GM23248 (cell line): Measurements from ENCODE around the gene ADGRL3. TPM values are rescaled to one million over a fixed set of nuclear protein-coding genes. Genes with fewer than 3 reads are reported as not detected.

Experiments used
- DNase-seq: peaks from one replicate; pipeline ENCODE4 v3.0.0-alpha.2; 2015
- H2AFZ ChIP-seq: fragments of 200-600 bp; sonication (generic); 2 replicates; pipeline ENCODE4 v1.6.1; 2016; ENCODE audit warnings: antibody characterized with exemption
- H3F3A ChIP-seq: fragments of 200-600 bp; sonication (generic); 2 replicates; pipeline ENCODE4 v1.6.1; 2016; ENCODE audit warnings: mild to moderate bottlenecking, antibody characterized with exemption, mixed run types; ENCODE audit not compliant: insufficient read depth
- H3K27ac ChIP-seq: fragments of 200-600 bp; sonication (generic); 2 replicates; pipeline ENCODE4 v1.5.1; 2016; ENCODE audit warnings: mild to moderate bottlenecking
- H3K27me3 ChIP-seq: fragments of 200-600 bp; sonication (generic); replicated peaks from 2 replicates; pipeline ENCODE4 v1.6.1; 2016; ENCODE audit warnings: mild to moderate bottlenecking; ENCODE audit not compliant: insufficient read depth
- H3K36me3 ChIP-seq: fragments of 200-600 bp; sonication (generic); 2 replicates; pipeline ENCODE4 v1.6.1; 2016; ENCODE audit warnings: low read depth, mild to moderate bottlenecking
- H3K4me1 ChIP-seq: fragments of 200-600 bp; sonication (generic); 2 replicates; pipeline ENCODE4 v1.6.1; 2016; ENCODE audit warnings: mild to moderate bottlenecking; ENCODE audit not compliant: insufficient read depth
- H3K4me2 ChIP-seq: fragments of 200-600 bp; sonication (generic); one replicate; pipeline ENCODE4 v1.6.1; 2016; ENCODE audit warnings: mild to moderate bottlenecking; ENCODE audit not compliant: unreplicated experiment
- H3K4me3 ChIP-seq: fragments of 200-600 bp; sonication (generic); 2 replicates; pipeline ENCODE4 v1.5.1; 2016; ENCODE audit warnings: mild to moderate bottlenecking
- H3K79me2 ChIP-seq: fragments of 200-600 bp; sonication (generic); 2 replicates; pipeline ENCODE4 v1.6.1; 2016; ENCODE audit warnings: mild to moderate bottlenecking; ENCODE audit not compliant: insufficient read depth
- H3K9ac ChIP-seq: fragments of 200-600 bp; sonication (generic); 2 replicates; pipeline ENCODE4 v1.6.1; 2016; ENCODE audit warnings: mild to moderate bottlenecking
- H3K9me2 ChIP-seq: fragments of 200-600 bp; sonication (generic); 2 replicates; pipeline ENCODE4 v1.6.1; 2016; ENCODE audit warnings: mixed run types, mild to moderate bottlenecking, moderate library complexity; ENCODE audit not compliant: insufficient read depth
- H3K9me3 ChIP-seq: fragments of 200-600 bp; sonication (generic); one replicate; pipeline ENCODE4 v1.6.1; 2017; ENCODE audit warnings: low read depth
- H4K20me1 ChIP-seq: fragments of 200-600 bp; sonication (generic); 2 replicates; pipeline ENCODE4 v1.6.0; 2016; ENCODE audit not compliant: insufficient read depth
- EZH2 ChIP-seq: fragments of 200-600 bp; sonication (generic); IDR thresholded peaks from 2 replicates; pipeline ENCODE4 v1.6.1; 2018; ENCODE audit warnings: antibody characterized with exemption, mild to moderate bottlenecking; ENCODE audit not compliant: insufficient read depth, poor library complexity, severe bottlenecking
- EZH2phosphoT487 ChIP-seq: fragments of 200-600 bp; sonication (generic); IDR thresholded peaks from 2 replicates; pipeline ENCODE4 v1.6.1; 2018; ENCODE audit warnings: antibody characterized with exemption, moderate library complexity, mild to moderate bottlenecking, low read depth; ENCODE audit not compliant: insufficient read depth
- WGBS, 2 experiments: methylation state at CpG; one replicate each; pipeline ENCODE4 v1.1.6; 2015 to 2017; ENCODE audit warnings: low lambda C conversion rate in 2 of 2, low coverage in 1 of 2; ENCODE audit errors: missing lambda C conversion rate in 2 of 2; 5-methylcytosine and 5-hydroxymethylcytosine counted together
- in situ Hi-C: fragments of 300-500 bp; cut with MboI; formaldehyde crosslinking; loops from 2 replicates; pipeline ENCODE4 v1.15.0; 2020
- polyA plus RNA-seq: library from polyadenylated mRNA; unstranded; fragments of >200 nt; fragmentation: Nextera tagmentation; extraction: Ambion mirVana; gene quantifications from 2 replicates; pipeline ENCODE4 v1.2.1, GENCODE V29; 2016
- total RNA-seq: library from RNA; depleted of rRNA; stranded (reverse); fragments of >200 nt; shearing (Covaris generic); gene quantifications from 2 replicates; pipeline ENCODE4 v1.2.3, GENCODE V29; 2014

Gene ADGRL3
- total and polyA plus RNA-seq, 2 experiments from 2014 or later, result not detected

DNA sequence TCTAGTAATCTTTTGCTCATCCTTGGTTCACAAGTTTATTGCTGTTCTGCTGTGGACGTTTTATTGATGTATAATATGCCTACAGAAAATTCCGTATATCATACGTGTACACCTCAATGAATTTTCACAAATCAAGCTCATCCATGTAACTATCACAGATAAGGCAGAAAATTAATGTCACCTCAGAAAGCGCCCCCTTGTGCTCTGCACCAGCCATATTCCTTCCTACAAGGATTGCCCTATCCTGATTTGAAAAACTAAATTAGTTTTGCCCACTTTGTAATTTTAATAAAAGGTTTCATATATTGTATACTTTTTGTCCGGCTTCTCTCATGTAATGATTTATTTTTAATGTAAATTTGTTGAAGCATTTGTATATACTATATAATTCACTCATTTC is 390.8 kb downstream of the ADGRL3 start:
- H3K79me2 ChIP-seq, result no peaks in the 10 kb centered on the region
- H3K27me3 ChIP-seq, result no peaks in the 10 kb centered on the region
- H3F3A ChIP-seq, result no peaks in the 10 kb centered on the region
- H3K9me3 ChIP-seq, result peaks cover 3% of the 10 kb centered on the region
- no peaks in the 10 kb centered on the region for H3K4me1 ChIP-seq
- TF ChIP-seq EZH2phosphoT487 (no peak), EZH2 (no peak)
- no peaks in the 10 kb centered on the region for H4K20me1 ChIP-seq
- no peak overlapping the region for H3K4me3 ChIP-seq
- no peak overlapping the region for H3K9ac ChIP-seq
- no peak for DNase-seq
- no peaks in the 10 kb centered on the region for H3K9me2 ChIP-seq
- H3K36me3 ChIP-seq, result no peaks in the 10 kb centered on the region
- no peak overlapping the region for H2AFZ ChIP-seq
- no peak overlapping the region for H3K27ac ChIP-seq
- H3K4me2 ChIP-seq, result no peak overlapping the region
- 24 to 26% methylated on average over 5 of the region's 5 CpGs for WGBS, 2 experiments
- in situ Hi-C loops, result no loop called here

DNA sequence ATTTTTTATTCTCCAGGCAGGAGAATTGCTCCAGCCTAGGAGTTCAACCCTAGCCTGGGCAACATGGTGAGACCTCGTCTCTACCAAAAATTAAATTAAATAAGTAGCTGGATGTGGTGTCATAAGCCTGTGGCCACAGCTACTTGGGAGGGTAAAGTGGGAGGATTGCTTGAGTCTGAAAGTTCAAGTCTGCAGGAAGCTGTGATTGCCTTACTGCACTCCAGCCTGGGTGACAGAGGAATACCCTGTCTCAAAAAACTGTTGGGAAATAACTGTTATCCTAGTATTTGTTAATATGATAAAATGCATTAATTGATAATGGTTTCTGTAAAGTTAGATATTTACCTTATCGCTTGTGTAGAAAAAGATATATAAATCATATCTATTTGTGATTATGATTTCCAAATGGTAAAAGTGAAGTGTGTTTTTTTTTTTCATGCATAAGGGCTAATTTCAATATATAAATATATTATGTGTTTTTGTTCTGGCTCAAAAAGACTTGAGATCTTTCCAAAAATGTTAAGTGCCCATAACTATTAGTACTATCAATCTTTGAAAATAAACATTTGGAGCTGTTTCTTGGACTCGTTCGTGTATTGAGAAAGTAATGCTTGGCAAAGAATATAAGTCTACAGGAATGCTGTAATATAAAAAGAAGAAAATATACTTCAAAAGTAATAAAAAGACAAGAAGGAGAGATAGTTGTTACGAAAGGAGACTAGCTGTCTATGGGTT is 396.6 kb downstream of the ADGRL3 start:
- Histone ChIP-seq H3K27ac (no peak overlapping the region), H4K20me1 (no peaks in the 10 kb centered on the region), H3K36me3 (no peaks in the 10 kb centered on the region), H3K9me2 (no peaks in the 10 kb centered on the region), H3K4me1 (no peaks in the 10 kb centered on the region), H3K27me3 (no peaks in the 10 kb centered on the region), H3K79me2 (no peaks in the 10 kb centered on the region), H3K9ac (no peak overlapping the region), H3K9me3 (no peaks in the 10 kb centered on the region), H3K4me2 (no peak overlapping the region), H2AFZ (no peak overlapping the region), H3F3A (no peaks in the 10 kb centered on the region), H3K4me3 (no peak overlapping the region)
- no peak for TF ChIP-seq EZH2phosphoT487
- DNase-seq, result no peak
- 16 to 25% methylated on average over 5 of the region's 5 CpGs for WGBS, 2 experiments
- in situ Hi-C loops, result no loop called here

DNA sequence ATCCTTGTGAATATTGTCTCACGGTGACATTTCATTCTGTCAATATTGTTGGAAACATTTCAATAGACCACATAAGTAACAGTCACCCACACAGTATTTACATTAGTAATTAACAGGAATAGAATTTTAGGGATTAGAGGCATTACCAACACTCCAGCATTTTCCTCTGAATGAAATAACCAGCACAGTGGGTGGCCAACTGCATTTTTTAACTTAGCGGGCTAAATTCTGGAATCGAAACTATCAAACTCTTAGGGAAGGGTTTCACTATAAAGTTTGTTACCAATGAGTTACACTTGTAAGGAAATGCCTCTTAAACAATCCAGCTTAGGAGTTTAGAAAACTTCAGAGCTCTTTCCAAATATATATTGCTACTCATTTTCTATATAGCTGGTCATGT is 403.0 kb downstream of the ADGRL3 start:
- no peak overlapping the region for H3K9ac ChIP-seq
- in situ Hi-C loops, result no loop called here
- no peak overlapping the region for H3K4me3 ChIP-seq
- no peaks in the 10 kb centered on the region for H4K20me1 ChIP-seq
- H3K4me2 ChIP-seq, result no peak overlapping the region
- H3K36me3 ChIP-seq, result no peaks in the 10 kb centered on the region
- no peak overlapping the region for H2AFZ ChIP-seq
- H3K9me2 ChIP-seq, result no peaks in the 10 kb centered on the region
- no peaks in the 10 kb centered on the region for H3K9me3 ChIP-seq
- no peaks in the 10 kb centered on the region for H3K27me3 ChIP-seq
- 27 to 28% methylated on average over 3 of the region's 3 CpGs for WGBS, 2 experiments
- H3K27ac ChIP-seq, result no peak overlapping the region
- no peaks in the 10 kb centered on the region for H3K79me2 ChIP-seq
- TF ChIP-seq EZH2phosphoT487 (no peak), EZH2 (no peak)
- no peaks in the 10 kb centered on the region for H3F3A ChIP-seq
- H3K4me1 ChIP-seq, result no peaks in the 10 kb centered on the region
- DNase-seq, result no peak

DNA sequence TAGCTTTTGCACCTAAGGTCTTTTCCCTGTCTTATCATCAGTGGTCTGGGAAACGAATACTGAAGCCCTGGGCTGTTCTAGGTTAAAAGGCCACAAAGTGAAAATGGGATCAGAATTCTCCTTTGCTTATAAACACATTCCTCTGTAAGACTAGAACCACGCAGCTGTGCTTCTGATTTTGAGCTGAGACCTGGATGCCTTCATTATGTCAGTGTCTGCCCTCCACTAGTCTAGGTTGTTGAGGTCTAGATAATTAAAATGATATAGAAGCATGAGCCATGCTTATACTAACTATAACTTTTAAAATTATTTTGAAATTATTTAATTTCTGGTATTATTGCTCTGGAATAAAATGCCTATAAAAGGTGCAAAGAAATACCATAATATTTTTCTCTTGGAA is 403.9 kb downstream of the ADGRL3 start:
- no peak overlapping the region for H3K27ac ChIP-seq
- H3K79me2 ChIP-seq, result no peaks in the 10 kb centered on the region
- no peaks in the 10 kb centered on the region for H3K36me3 ChIP-seq
- no peak overlapping the region for H3K9ac ChIP-seq
- H3K4me3 ChIP-seq, result no peak overlapping the region
- WGBS, 2 experiments, result 0 to 11% methylated on average over 2 of the region's 2 CpGs
- H3K9me3 ChIP-seq, result no peaks in the 10 kb centered on the region
- H3F3A ChIP-seq, result no peaks in the 10 kb centered on the region
- no peaks in the 10 kb centered on the region for H3K4me1 ChIP-seq
- no peaks in the 10 kb centered on the region for H3K9me2 ChIP-seq
- H4K20me1 ChIP-seq, result no peaks in the 10 kb centered on the region
- H2AFZ ChIP-seq, result no peak overlapping the region
- no peak for TF ChIP-seq EZH2phosphoT487
- in situ Hi-C loops, result no loop called here
- DNase-seq, result no peak
- no peak overlapping the region for H3K4me2 ChIP-seq
- H3K27me3 ChIP-seq, result no peaks in the 10 kb centered on the region

DNA sequence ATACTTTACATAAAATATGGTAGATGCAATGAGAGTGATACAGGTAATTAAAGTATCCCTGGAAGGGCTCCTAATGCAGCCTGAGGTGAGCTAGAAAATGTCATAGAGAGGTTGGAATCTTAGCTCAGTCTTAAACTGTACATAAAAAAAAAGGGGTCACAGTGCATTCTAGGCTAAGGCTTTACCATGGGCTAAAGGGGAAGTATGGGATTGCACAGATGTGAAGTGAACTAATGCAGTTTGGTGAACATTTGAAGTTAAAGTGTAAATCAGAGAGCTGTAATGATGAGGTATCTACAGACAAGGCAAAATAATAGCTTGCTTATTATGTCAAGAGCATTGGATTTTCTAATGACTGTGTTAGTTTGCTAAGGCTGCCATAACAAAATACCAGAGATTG is 405.9 kb downstream of the ADGRL3 start:
- Histone ChIP-seq H3K9me2 (no peaks in the 10 kb centered on the region), H3K79me2 (no peaks in the 10 kb centered on the region), H3K27ac (no peak overlapping the region), H3F3A (no peaks in the 10 kb centered on the region), H3K4me2 (no peak overlapping the region), H3K4me1 (no peaks in the 10 kb centered on the region), H3K4me3 (no peak overlapping the region), H3K9ac (no peak overlapping the region), H4K20me1 (no peaks in the 10 kb centered on the region), H2AFZ (no peak overlapping the region), H3K27me3 (no peaks in the 10 kb centered on the region), H3K9me3 (no peaks in the 10 kb centered on the region), H3K36me3 (no peaks in the 10 kb centered on the region)
- TF ChIP-seq EZH2phosphoT487, result no peak
- no peak for TF ChIP-seq EZH2
- in situ Hi-C loops, result no loop called here
- no peak for DNase-seq
